Stimulated activated CD8-positive, alpha-beta memory T cell treated with anti-CD3 and anti-CD28 coated beads, Interleukin-12 subunit alpha, Interleukin-12 subunit beta, amount 100 ng/mL, for 1 hour (primary cell): ENCODE data around the gene MAFF.
"Not testable (repeated sequence)": the region's sequence is repeated elsewhere in the genome, so short reads cannot be mapped to it uniquely, and the experiment has no call there.

Experiments
- DNase-seq: peaks from one replicate; pipeline ENCODE4 v3.0.0-alpha.2; 2020; ENCODE audit warnings: low read depth

MAFF gene

GRCh38 chr22:38223289-38223960 lies 21.6 kb downstream of the MAFF start:
- no peak for DNase-seq

- no peak for DNase-seq
These were observed 25.3 kb downstream of the MAFF start for GRCh38 chr22:38226853-38227649.

DNA sequence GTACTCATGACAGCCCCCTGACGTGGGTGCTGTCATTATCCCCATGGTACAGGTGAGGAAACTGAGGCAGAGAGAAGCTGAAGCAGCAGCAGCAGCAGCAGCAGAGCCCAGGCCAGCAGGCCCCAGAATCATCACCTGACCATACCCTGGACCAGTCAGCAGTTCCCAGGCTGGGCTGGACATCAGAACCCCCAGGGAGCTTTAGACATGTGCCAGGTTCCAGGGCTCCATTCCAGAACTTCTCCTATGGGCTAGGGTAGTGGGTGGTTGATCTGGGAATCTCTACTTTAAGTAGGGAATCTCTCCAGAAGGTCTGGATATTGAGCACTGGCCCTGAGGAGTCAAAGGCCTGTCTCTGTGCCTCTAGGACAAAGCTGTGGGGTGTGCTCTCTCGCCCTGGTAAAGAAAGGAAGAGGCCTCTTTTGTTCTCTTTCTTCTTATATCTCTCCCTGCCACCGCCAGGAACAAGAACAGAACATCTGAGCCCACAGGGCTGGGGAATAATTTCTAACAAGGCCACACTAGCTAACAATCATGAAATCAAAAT lies 26.6 kb downstream of the MAFF start:
- DNase-seq: no peak

- no peak for DNase-seq
These were observed 27.3 kb downstream of the MAFF start for GRCh38 chr22:38228873-38229740.

DNA sequence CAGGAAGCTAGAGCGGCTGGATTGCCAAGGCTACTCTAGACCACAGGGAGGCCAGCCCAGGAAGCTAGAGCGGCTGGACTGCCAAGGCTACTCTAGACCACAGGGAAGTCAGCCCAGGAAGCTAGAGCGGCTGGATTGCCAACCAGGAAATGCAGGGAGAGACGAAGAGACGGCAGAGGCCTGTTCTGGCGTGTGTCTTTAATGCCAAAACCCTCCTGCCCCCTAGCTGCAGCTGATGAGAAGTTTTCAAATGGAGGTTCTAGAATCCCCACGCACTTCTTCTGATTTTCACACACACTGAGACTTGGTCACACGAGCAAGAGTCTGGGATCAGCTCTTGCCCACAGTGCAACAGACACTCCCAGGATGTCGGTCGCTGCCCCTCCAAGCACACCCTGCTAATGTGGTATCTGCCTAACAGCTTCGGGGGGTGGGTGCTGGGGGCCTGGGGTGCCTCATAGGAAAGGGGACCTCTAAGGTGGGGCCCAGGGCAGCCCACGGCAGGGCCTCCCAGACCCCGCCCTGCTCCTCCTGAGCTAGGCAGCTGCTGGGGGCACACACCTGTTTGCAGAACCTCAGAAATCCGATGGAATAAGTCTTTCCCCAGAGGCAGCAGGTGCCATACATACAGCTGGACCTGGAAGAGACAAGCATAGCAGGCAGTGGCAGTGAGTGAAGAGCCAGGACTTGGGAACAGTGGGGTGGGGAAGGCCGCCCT lies 28.5 kb downstream of the MAFF start:
- DNase-seq: no peak

GRCh38 chr22:38230916-38231315 lies 29.1 kb downstream of the MAFF start:
- DNase-seq: no peak

DNA sequence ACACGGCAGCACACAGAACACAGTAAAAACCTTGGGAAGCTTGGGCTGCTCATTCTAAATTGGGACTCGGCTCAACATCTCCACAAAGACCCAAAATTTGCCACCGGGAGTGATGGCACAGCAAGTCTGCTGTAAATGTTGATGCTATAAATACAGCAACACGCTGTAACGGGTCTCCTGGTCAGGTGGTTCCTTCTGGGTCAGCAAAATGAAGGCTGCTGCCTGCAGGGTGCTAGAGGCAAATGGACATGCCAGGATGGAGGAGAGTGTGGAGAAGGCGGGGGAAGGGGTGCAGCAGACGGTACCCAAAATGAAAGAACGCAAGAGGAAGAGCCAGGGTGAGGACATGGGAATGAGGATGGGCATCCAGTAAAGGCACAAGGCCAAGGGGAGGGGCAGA lies 30.4 kb downstream of the MAFF start:
- DNase-seq: no peak

DNA sequence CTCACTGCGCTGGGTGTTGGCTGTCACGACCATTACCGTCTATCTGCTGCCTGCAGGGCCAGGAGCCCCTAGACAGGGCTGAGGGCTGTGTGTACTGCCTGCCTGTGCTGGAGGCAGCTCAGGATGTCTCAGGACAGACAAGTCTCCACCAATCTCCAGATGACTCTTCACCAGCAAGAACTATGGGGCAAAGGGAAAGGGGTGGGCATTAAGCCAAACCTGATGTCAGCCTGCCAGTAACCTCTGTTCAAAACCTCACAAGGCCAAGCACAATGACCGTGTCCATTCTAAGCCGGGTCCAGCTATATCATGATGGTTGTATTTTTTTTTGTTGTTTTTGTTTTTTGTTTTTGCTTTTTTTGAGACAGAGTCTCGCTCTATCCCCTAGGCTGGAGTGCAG lies 31.6 kb downstream of the MAFF start:
- no peak for DNase-seq

DNA sequence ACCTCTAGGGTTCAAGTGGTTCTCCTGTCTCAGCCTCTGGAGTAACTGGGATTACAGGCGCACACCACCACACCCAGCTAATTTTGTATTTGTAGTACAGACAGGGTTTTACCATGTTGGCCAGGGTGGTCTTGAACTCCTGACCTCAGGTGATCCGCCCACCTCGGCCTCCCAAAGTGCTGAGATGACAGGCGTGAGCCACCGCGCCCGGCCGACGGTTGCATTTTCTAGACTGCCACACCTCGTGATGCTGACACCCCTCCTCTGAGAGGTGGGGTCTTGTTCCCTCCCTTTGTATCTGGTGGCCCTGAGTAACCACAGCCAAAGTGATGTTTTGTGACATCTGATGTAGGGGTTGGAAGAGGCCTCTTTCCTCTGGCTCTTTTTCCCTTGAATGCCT lies 32.1 kb downstream of the MAFF start:
- DNase-seq: not testable (repeated sequence)

- no peak for DNase-seq
These were observed 33.6 kb downstream of the MAFF start for GRCh38 chr22:38235240-38235850.

GRCh38 chr22:38236786-38237185 lies 35.0 kb downstream of the MAFF start:
- DNase-seq: no peak

DNA sequence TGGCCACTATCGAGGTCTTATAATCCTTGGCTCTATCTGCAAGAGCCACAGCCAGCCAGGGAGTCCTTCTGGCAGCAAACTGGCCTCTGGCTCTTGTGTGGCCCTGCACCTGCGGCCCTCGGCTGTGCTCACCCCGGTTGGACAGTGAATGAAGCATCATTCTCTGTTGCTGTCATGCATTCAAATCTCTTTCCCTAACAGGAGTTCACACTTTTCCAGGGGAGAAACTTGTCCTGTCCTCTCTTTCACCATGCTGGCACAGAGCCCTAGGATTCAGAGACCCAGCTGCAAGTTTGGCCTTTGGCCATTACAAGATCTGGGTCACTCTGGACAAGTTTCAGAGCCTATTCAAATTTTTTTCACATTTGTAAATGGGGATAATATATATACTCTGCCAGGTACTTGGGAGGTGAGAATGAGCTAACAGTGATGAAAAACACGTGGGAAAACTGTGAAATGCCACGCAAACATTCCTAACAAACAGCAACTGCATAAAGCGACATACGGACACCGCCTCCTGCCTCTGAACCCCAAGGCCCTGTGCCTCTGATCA lies 36.8 kb downstream of the MAFF start:
- no peak for DNase-seq

DNA sequence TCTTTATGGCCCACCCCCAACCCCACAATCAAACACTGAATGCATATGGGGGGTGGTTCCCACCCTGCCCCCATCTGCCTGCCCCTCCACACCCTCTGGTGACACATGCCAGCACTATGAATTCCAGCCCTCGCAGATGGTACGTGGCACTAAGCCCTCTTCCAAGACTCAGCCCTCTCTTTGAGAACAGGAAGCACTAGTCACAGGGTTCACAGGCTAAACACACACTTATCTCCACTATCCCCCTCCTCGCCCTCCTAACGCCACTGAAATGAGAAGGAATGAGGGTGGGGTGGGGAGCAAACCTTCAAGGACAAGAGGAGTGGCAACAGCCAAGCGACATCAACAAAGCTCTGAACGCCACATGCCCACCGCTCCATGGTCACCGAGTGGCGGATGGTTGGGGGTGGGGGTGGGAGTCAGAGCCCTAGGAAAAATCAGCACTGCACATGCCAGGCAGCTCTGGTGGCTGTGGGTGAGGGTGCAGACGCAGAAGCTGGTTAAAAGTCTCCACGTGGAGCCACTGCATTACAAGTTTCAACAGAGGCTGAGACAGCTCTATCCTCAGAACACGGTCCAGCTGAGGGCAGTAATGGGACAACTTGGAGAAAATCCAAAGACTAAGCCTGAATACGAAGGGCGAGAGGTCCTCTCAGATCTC lies 37.4 kb downstream of the MAFF start:
- DNase-seq: no peak

DNA sequence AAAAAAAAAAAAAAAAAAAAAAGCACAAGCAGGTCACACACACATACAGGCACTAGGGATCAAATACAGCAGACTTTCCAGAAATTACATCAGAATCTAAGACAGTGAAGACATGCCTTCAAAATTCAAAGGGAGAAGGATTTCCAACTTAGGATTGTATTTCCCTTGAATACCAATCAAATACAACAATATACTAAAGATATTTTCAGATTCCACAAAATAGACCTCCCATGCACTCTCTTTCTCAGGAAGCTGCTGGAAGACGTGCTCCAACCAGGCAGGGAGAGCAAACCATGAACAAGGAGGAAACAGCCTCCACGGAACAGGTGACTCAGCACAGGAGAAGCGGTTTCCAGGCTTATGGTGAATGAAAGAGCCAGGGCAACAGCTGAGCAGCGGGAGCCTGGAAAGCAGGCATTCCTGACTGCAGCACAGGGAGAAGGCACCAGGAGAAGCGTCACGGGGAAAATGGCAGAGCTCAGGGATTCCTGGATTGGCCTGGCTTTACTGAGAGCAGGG lies 39.0 kb downstream of the MAFF start:
- DNase-seq: no peak

GRCh38 chr22:38243007-38243765 lies 41.4 kb downstream of the MAFF start:
- DNase-seq: no peak

- DNase-seq: no peak
These were observed 42.3 kb downstream of the MAFF start for GRCh38 chr22:38244106-38244505.

- DNase-seq: no peak
These were observed 44.4 kb downstream of the MAFF start for GRCh38 chr22:38246046-38246658.

- DNase-seq: no peak
These were observed 44.9 kb downstream of the MAFF start for GRCh38 chr22:38246692-38247091.

- no peak for DNase-seq
These were observed 45.9 kb downstream of the MAFF start for GRCh38 chr22:38247713-38248112.
